MG63 (cell line): Measurements from ENCODE around the gene CDH16. TPM values are rescaled to one million over a fixed set of nuclear protein-coding genes. Genes with fewer than 3 reads are reported as not detected.

Source experiments
- total RNA-seq: library from RNA; depleted of rRNA; stranded (reverse); fragments of >200 nt; shearing (Covaris generic); gene quantifications from 2 replicates; pipeline ENCODE4 v1.2.3, GENCODE V29; 2014; ENCODE audit warnings: low replicate concordance; rRNA removed

Gene CDH16
- total RNA-seq, 1 experiment from 2014 or later: not detected

Other genes with a start within 250 kb of the CDH16 start
- 1.5 and 2.9 TPM in 2 replicates for gene CMTM4, start 222.1 kb downstream of the CDH16 start, total RNA-seq
- 23.2 and 27.2 TPM in 2 replicates for gene DYNC1LI2, start 167.3 kb downstream of the CDH16 start, total RNA-seq
- not detected in 2 replicates for gene TERB1, start 117.3 kb downstream of the CDH16 start, total RNA-seq
- 96.2 and 150 TPM in 2 replicates for gene NAE1, start 87.9 kb downstream of the CDH16 start, total RNA-seq
- not detected in 2 replicates for gene CA7, start 74.5 kb downstream of the CDH16 start, total RNA-seq
- gene PDP2, start 38.4 kb downstream of the CDH16 start, total RNA-seq: 2.5 and 6.4 TPM in 2 replicates
- gene RRAD, start 6.7 kb upstream of the CDH16 start, total RNA-seq: 1.6 and 10.4 TPM in 2 replicates
- gene CIAO2B, start 15.5 kb upstream of the CDH16 start, total RNA-seq: 52.7 and 125 TPM in 2 replicates
- gene CES2, start 16.6 kb upstream of the CDH16 start, total RNA-seq: 12.8 and 32.7 TPM in 2 replicates
- 1.3 and 1.9 TPM in 2 replicates for gene CES3, start 42.4 kb upstream of the CDH16 start, total RNA-seq
- 0.82 TPM in 1 of 2 replicates, not detected in the other for gene CES4A, start 69.7 kb upstream of the CDH16 start, total RNA-seq
- gene CBFB, start 110.3 kb upstream of the CDH16 start, total RNA-seq: 15.8 and 22.5 TPM in 2 replicates
- 5.6 and 18.9 TPM in 2 replicates for gene PHAF1, start 191.1 kb upstream of the CDH16 start, total RNA-seq
- 5.2 and 10.0 TPM in 2 replicates for gene B3GNT9, start 232.1 kb upstream of the CDH16 start, total RNA-seq
- 11.4 and 14.4 TPM in 2 replicates for gene TRADD, start 241.0 kb upstream of the CDH16 start, total RNA-seq
- gene FBXL8, start 241.1 kb upstream of the CDH16 start, total RNA-seq: 2.5 and 7.0 TPM in 2 replicates
- gene HSF4, start 245.9 kb upstream of the CDH16 start, total RNA-seq: 3.9 TPM in 1 of 2 replicates, not detected in the other